GM21360 (cell line): ENCODE measurements around the gene NPPC.
"Not testable (repeated sequence)": the region's sequence is repeated elsewhere in the genome, so short reads cannot be mapped to it uniquely, and the experiment has no call there.

Experiments used
- ATAC-seq: cut with Tn5 transposase; IDR thresholded peaks from one replicate; pipeline ENCODE4 v1.9.1; 2021; ENCODE audit warnings: mild to moderate bottlenecking, moderate library complexity; ENCODE audit not compliant: unreplicated experiment

Gene NPPC

DNA sequence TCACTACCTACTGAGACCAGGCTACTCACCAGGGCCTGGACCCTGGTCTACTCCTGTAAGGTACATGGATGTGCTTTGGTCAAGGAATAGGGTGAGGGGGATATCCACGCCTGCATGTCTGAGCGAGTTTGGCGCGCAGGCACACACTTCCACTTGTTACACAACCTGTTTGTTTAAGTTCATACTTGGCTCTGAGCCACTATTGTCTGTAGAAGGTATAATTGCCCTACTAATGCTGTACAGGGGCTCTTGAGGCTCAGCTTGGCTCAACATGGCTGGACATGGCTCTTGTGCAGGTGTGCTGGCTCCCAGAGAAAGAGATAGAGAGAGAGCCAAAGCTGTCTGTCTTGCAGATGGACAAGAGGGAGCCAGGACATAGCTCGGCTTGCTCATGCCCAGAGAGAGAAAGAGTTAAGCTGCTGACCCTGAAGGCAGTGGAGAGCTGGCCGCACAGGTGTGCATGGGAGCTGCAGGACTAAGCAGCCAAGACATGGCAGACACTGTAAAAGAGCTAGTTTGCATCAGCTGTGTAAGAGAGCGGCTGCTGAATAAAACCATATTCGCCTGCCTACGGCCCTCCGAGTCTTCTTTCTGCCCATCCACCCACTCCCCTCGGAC lies 35.2 kb downstream of the NPPC start:
- no peak for ATAC-seq

DNA sequence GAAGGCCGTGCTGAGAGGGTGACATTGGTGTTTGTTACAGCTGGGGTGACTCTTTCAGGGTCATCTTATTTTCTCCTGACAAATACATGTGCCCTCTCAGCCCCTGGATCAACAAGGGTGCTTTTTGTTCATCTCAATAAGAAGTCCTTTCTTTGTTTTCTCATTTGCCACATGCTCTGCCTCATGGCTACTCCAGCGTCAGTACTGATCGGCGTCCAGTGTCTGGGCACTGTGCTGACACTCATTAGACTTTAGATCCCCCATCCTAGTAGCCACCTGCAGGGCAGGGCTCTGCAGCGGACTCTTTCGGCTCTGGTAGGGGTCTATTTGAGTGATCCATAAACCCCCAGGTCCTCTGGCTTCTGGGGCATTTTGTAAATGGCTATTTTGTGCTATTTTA lies 38.4 kb downstream of the NPPC start:
- ATAC-seq = no peak

DNA sequence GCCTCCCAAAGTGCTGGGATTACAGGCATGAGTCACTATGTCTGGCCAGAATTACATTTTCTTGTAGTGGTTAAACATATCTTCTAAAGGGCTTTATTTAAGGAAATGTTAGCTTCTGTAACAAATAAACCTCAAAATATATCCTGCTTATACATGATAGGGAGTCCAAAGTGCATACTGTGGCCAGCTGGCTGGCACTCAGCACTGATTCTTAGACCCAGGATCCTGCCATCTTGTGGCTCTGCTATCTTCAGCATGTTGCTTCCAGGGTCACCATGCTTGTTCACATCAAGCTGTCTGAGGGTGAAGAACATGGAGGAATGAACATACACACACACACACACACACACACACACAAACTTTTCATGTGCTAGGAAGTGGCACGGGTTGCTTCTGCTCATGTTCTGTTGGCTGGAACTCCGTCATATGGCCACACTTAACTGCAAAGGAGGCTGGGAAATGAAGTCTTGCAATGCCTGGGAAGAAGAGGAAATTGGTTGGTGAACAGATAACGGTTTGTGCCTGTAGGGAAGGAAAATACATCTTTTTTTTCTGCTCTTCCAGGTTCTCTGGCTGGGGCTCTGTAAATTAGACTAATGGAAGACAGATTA lies 40.0 kb downstream of the NPPC start:
- no peak for ATAC-seq

DNA sequence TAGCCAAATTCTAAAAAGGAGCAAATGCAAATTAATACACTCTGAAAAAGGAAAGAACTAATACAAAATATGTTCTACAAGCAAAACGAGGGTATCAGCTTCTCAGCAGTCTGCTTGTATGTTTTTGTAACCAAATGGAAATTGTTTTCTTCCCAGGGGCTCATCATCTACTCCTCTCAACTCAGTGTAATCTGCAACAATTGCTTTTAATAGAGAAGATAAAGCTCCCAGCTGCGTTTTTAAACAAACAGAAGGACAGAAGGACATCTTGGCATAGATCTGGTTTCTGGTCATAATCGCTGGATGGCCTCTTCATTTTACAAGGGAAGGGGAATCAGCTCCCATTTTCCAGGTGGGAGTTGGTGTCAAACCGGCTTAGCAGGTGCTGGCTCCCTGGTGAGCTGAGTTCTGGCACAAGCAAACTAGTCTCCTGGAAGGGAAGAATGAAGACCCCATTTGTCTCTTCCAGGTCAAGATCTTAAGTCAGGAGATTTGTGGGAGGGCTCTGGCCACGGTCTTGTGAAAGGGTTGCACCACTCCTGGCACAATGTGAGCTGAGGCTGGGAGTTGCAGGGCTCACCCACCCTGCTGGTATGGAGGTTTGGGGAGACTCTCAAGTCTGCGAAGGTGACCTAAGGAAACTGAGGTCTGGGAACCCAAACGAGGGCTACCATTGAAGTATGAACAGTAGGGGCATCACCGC lies 41.6 kb downstream of the NPPC start:
- ATAC-seq = no peak

DNA sequence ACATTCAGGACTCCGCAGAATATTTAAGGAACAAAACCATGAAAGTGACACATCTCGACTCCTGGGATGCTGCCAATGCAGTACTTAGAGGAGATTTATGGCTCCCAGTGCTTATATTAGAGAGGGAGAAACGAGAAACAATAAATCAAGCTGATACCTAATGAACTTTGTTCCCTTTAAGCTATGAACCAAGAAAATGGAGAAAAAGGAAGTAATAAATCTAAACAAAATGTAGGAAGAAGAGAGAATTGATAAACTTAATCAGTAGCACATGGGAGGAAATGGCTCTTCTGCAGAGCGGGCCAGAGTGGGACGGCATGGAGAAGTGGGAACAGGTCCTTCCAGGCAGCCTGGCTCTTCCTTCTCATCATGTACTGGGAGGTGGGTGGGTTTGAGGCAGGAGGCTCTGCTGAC lies 42.7 kb downstream of the NPPC start:
- ATAC-seq = no peak

DNA sequence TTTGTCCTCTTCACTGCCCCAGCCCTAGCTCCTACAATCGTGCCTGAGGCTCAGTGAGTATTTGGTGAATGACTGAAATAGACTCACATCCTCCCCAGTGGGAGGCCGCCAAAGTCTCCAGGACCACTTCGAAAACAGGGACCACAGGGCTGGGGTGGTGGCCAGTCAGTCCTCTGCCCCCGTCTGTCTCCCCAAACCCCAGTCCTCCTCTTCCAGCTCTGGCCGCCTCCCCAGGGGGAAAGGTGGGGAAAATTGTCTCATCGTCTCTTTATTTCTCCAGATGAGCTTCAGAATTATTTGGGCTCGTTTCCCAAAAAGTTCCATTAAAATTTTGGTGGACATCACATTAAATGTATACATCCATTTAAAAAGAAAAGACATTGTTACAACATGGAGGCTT lies 43.5 kb downstream of the NPPC start:
- no peak for ATAC-seq

DNA sequence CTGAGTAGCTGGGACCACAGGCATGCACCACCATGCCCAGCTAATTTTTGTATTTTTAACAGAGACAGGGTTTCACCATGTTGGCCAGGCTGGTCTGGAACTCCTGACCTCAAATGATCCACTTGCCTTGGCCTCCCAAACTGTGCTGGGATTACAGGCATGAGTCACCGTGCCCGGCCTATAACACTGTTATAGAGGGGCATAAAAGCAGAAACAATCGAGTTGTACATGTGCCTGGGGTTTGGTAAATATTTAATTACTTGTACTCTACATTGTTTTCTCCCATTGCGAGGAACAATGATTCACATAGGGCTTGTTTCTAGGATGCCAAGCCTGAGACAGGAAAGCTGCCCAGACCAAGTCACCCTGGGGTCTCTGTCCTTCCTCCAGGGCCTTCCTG lies 45.8 kb downstream of the NPPC start:
- not testable (repeated sequence) for ATAC-seq

DNA sequence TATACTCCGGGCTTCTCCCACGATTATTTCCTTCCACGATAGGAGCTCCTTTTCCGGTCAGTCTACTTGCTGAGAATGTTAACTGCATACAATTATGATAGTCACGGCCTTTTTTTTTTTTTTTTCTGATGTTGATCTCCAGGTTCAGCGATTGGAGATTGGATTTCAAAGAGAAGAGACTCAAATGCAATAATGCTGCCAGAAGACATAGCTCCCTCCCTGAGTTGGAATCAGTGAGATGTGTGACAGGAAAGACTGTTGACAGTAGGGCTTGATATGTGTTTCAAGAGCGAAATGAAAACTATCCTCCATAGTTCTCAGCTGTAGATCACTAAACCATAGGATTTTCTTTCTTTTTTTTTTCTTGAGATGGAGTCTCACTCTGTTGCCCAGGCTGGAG lies 47.0 kb downstream of the NPPC start:
- no peak for ATAC-seq

DNA sequence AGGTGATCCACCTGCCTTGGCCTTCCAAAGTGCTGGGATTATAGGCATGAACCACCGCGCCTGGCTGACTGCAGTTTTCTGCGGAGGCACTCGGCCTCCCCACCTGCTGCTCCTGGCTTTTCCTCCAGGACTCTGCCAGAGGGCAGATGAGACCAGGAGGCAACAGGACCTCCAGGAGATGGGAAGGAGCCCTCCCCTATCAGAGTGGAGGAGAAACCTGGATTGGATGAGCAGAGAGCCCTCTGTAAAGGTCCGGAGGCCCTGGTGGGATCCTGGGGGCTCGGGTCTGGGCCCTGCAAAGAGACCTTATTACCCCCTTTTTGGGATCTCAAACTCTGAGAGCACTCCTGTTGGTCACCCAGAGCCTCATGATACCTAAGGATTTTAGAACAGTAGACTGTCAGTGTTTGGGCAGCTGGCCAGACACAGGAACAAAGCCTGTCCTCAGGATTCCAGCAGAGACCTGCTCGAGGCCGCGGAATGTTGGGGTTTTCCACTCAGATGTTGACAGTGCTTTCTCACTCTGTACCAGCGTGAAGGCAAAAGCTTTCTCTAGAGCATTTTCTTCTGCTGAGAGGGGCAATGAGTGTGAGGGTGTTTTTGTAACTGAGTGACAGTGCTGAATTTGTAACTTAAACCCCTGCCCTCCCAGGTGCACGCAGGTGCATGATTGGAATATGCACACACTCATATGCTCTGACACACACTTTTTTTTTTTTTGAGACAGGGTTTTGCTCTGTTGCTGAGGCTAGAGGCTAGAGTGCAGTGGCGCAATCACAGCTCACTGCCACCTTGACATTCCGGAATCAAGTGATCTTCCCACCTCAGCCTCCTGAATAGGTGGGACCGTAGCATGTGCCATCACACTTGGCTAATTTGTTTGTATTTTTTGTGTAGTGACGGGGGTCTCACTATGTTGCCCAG lies 48.4 kb downstream of the NPPC start:
- no peak for ATAC-seq

DNA sequence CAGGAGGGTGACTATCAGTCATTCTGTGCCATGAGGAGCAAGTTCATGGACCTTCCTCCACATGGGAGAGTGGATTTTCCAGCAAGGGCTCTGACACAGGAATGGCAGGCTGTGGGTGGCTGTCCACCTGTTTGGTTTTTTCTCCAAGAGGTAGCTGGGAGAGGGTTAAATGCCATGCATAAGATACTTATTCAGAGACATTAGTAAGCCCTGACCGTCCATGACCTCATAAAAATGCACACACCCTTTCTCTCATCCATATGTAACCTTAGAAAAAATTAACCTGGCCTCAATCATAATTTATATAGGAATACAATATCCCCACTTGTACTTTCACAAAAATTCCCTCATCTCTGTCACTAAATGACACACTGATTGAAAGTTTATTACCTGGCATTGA lies 51.3 kb downstream of the NPPC start:
- ATAC-seq = no peak
